ENCODE results near the gene CDK5R2. TPM values are rescaled to one million over a fixed set of nuclear protein-coding genes. Genes with fewer than 3 reads are reported as not detected.

Gene CDK5R2
- total RNA-seq, 8 experiments from 2014 or later: 0.13 to 4.6 (median 1.5) TPM

DNA sequence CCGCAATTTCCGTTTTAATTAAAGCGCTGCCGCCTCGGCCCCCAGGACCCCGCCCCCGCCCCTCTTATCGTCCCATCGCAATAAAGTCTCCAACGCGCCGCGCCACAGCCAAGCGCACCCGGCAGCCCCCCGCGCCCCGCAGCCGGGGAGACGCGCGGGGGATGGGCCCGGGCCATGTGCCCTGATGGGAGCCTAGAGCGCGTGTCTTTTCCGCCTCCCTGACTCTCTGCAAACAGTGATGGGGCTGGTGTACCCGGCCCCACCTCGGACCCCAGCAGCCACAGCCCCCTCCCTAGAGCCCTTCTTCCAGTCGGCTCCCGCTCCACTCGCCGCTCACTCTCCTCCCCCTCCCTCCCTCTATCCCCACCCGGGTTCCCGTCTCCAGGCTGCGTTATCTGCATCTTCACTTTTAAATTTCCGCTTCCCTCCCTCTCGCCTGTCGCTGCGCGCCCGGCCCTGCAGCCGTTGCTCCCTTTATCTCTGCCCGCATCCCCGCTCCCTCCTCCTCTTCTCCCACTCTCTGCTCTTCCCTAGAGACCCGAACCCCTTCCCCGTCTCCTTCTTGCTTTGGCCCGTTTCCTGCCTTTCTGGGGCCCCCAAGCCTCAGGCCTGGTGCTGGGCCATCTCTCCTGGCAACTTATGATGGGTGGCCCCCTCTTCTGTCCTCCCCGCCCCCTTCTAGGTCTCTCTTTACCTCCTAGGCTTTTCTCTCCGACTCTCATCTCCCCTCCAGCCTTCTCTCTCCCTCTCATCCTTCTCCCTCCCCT is 26.0 kb downstream of the CDK5R2 start:
- Histone ChIP-seq H3K27ac (no peak overlapping the region), H3K4me1 (replicated peaks in 1 of 2) (peaks cover 0 to 8% of the 10 kb centered on the region in 2 donors), H3K4me3 (peak overlapping the region in 2 of 5 donors; percentile 8 to 16)
- ATAC-seq (replicated peaks in 6 of 8): peak in 5 of 8 experiments; percentile 16 to 53 (median 19)
- WGBS, 10 experiments: 0% methylated on average over 1 of the region's 49 CpGs; no CpG with 5 or more reads in 9 of the 10 experiments
- in situ Hi-C loops (cut with MboI; ENCODE audit: low pct_unique_long_range_greater_than_20kb in 2 of 9, low sequenced_read_pairs in 9 of 9, unreplicated experiment in 9 of 9): no loop called here

DNA sequence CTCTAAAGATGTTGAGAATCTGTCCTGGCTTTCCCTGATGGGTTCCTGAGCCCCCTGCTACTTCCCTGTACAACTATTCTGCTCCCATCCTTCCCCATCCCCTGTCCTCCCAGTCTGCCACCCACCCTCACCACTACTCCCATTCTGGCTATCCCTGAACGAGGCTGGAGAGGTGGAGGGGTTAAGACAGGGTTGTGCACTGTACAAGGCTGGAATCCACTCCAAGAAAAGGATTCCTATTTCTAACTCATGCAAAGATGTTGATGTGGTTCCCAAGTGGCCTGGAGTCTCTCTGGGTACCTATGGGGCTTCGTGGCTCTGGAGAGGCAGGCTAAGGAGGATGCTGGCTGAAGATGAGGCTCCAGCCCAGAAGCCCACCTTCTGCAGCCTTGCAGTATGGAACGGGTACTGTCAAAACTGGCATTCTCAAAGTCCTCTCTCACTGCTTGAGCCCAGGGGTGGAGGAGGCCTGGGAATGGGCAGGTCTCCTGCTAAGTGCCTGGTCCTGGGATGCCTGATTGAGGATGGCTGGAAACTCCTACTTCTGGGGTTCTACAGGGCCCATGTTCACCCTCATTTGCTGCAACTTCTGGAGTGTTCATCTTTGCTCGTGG is 26.8 kb downstream of the CDK5R2 start:
- Histone ChIP-seq H3K4me3 (no peak overlapping the region), H3K4me1 (replicated peaks in 1 of 2) (peaks cover 0 to 8% of the 10 kb centered on the region in 2 donors), H3K27ac (no peak overlapping the region)
- 0 to 60% (median 24%) methylated on average over 1 to 4 of the region's 4 CpGs; no CpG with 5 or more reads in 4 of the 10 experiments for WGBS, 10 experiments
- in situ Hi-C loops (cut with MboI; ENCODE audit: low pct_unique_long_range_greater_than_20kb in 2 of 9, low sequenced_read_pairs in 9 of 9, unreplicated experiment in 9 of 9): no loop called here
- ATAC-seq (replicated peaks in 6 of 8): no peak

DNA sequence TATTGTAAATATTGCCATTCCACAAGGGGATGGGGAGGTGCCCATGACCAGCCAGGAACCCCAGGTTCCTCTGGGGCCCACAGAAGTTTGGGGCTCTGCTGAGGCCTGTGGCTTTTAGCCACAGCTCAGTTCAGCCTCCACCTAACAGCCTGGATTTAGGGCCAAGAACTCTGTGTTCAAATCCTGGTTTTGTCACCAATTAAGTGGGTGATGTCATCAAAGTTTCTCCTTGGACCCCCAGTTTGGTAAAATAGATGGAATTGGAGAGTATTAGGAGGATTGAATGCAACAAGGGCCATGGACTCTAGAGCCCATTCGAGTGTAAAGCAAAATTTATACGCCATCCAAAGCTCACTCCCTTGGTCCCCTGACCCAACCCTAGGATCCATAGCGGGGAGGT is 28.7 kb downstream of the CDK5R2 start:
- no peak for ATAC-seq (replicated peaks in 6 of 8)
- in situ Hi-C loops (cut with MboI; ENCODE audit: low pct_unique_long_range_greater_than_20kb in 2 of 9, low sequenced_read_pairs in 9 of 9, unreplicated experiment in 9 of 9): no loop called here
- Histone ChIP-seq H3K4me1 (replicated peaks in 1 of 2) (peaks cover 0 to 6% of the 10 kb centered on the region in 2 donors), H3K4me3 (no peak overlapping the region), H3K27ac (no peak overlapping the region)
- WGBS, 10 experiments: 0 to 44% (median 9%) methylated on average over 1 to 3 of the region's 3 CpGs; no CpG with 5 or more reads in 4 of the 10 experiments

DNA sequence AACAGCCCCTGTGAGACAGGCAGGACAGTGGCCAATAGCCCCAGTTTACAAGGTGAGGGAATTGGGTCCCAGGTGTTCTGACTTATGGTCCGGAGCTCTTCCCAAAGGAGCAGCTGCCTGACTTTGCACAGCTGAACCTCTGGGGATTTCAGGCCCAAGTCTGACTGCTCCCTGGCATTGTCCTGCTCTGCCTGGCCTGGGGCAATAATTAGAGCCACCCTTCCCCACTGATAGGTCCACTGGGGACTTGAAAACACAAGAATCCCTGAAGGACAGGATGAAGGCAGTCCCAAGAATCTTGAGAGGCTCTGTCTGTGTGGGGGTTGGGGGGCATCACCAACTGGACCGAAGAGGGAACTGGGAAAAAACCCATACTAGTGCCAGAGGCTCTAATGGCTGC is 29.2 kb downstream of the CDK5R2 start:
- no peak for ATAC-seq (replicated peaks in 6 of 8)
- in situ Hi-C loops (cut with MboI; ENCODE audit: low pct_unique_long_range_greater_than_20kb in 2 of 9, low sequenced_read_pairs in 9 of 9, unreplicated experiment in 9 of 9): no loop called here
- Histone ChIP-seq H3K4me1 (replicated peaks in 1 of 2) (peaks cover 0 to 7% of the 10 kb centered on the region in 2 donors), H3K4me3 (no peak overlapping the region), H3K27ac (no peak overlapping the region)
- WGBS, 10 experiments: 11 to 20% methylated on average over 1 of the region's 2 CpGs; no CpG with 5 or more reads in 8 of the 10 experiments

DNA sequence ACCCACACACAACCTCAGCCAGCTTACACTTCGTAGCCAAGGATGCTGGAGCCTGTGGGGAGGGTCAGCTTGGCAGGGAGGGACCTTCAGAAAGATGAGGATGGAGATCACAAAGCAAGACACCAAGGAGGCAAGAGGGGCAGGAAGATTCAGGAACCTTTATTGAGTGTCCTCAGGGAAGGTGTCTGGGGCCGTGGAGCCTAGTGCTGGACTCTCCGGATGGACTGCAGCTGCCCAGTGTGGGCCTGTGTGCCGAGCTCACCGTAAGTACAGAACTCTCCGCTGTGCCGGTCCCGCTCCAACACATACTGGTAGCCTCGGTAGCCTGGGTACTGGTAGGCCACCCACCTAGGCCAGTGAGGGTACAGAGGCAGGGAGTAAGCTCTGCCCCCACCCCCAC is 30.6 kb downstream of the CDK5R2 start:
- 0% methylated on average over 2 of the region's 9 CpGs; no CpG with 5 or more reads in 9 of the 10 experiments for WGBS, 10 experiments
- H3K4me3 ChIP-seq: no peak overlapping the region
- in situ Hi-C loops (cut with MboI; ENCODE audit: low pct_unique_long_range_greater_than_20kb in 2 of 9, low sequenced_read_pairs in 9 of 9, unreplicated experiment in 9 of 9): no loop called here
- peaks cover 3 to 8% of the 10 kb centered on the region in 2 donors for H3K4me1 ChIP-seq (replicated peaks in 1 of 2)
- no peak overlapping the region for H3K27ac ChIP-seq
- ATAC-seq (replicated peaks in 6 of 8): no peak

DNA sequence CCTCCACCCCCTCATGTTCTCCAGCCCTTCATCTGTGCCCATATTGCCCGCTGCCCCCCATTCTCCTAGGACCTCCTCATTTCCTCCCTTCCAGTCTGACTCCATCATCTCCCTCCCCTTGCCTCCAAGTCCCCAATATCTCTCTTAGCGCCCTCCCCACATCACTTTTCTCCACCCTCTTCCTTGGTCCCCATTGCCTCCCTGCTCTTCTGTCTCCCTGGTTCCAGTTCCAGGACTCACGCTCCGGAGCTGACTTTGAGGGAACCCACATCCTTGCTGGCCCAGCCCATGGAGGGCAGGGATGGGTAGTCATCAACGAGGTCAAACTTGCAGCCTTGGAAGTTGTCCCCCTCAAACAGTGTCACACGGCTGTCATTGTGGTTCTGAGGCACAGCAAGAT is 31.1 kb downstream of the CDK5R2 start:
- no peak for ATAC-seq (replicated peaks in 6 of 8)
- in situ Hi-C loops (cut with MboI; ENCODE audit: low pct_unique_long_range_greater_than_20kb in 2 of 9, low sequenced_read_pairs in 9 of 9, unreplicated experiment in 9 of 9): no loop called here
- Histone ChIP-seq H3K4me3 (no peak overlapping the region), H3K27ac (no peak overlapping the region), H3K4me1 (replicated peaks in 1 of 2) (peaks cover 3 to 8% of the 10 kb centered on the region in 2 donors)
- WGBS, 10 experiments: 0 to 50% (median 19%) methylated on average over 1 to 3 of the region's 6 CpGs; no CpG with 5 or more reads in 4 of the 10 experiments

DNA sequence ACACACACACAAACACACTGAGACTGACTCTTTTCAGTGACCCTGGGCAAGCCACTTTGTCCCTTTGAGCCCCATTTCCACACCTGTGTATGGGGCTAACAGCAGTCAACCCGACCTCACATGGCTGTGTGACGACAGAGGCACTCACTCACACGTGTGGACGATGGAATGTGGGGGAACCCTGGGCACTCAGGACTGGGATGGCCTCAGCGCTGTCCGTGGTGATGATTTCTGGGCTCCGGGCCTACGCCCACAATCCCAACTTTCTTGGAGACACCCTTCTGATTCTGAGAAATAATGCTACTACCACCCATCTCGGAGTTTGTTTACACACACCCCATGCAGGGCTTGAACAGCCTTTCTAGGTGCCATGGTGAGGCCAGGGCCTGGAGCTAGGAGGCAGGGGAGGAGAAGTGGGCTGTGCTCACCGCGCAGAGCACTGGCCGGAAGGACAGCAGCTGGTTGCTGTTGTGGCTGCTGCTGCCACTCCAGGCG is 32.3 kb downstream of the CDK5R2 start:
- in situ Hi-C loops (cut with MboI; ENCODE audit: low pct_unique_long_range_greater_than_20kb in 2 of 9, low sequenced_read_pairs in 9 of 9, unreplicated experiment in 9 of 9): no loop called here
- peak in 3 of 8 experiments; percentile 8 to 27 (median 19) for ATAC-seq (replicated peaks in 6 of 8)
- Histone ChIP-seq H3K4me3 (no peak overlapping the region), H3K4me1 (replicated peaks in 1 of 2) (peaks cover 3 to 8% of the 10 kb centered on the region in 2 donors), H3K27ac (no peak overlapping the region)
- WGBS, 10 experiments: 0 to 40% (median 4%) methylated on average over 1 to 7 of the region's 13 CpGs; no CpG with 5 or more reads in 2 of the 10 experiments

DNA sequence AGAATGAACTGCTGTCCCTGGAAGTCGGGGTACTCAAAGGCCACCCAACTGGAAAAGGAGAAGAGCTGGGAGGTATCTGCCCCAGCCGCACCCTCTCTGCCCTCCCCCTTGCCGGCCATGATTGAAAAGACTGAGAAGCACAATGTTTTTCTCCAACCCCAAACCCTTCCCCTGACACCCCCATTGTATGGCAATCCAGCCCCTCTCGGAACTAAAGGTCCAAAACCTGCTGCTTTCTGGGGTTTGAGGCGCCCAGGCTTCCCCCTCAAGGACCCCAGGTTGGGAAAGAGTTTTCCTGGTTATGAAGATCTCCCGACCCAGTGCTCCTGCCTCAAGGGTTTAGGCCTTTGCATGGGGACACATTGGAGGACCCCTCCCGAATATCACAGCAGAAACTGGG is 32.7 kb downstream of the CDK5R2 start:
- no peak overlapping the region for H3K27ac ChIP-seq
- 0 to 17% methylated on average over 1 to 2 of the region's 7 CpGs; no CpG with 5 or more reads in 8 of the 10 experiments for WGBS, 10 experiments

DNA sequence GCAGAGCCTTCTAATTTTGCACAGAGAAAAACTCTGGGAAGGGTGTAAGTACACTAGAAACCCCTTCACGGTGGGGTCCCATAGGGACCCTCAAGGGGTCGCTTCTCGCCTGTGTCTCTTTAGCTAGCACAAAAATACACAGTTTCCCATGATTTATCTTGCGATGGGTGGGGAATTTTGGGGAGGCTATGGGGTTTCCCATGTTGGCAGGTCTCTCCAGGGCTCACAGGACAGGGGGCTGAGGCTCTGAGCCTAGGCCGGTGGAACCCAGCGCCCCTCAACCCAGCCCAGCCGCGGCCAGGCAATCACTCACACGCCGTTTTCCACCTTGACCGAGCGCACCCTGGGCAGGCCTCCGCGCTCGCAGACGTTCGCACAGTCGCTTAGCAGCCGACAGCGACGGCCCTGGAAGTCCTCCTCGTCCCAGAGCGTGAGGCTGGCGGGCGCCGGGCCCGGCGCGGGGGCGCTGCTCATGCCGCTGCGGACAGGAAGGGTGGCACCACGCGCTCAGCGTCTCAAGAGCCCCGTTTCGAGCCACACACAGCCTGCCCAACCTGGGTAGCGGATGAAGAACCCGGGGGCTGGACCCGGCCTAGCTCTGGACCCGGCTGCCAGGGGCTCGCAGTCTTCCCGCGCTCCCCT is 33.4 kb downstream of the CDK5R2 start:
- Histone ChIP-seq H3K27ac (no peak overlapping the region), H3K4me3 (peak overlapping the region in 2 of 5 donors; percentile 2 to 24), H3K4me1 (replicated peaks in 1 of 2) (peaks cover 3 to 8% of the 10 kb centered on the region in 2 donors)
- ATAC-seq (replicated peaks in 6 of 8): peak in 6 of 8 experiments; percentile 1 to 46 (median 38)
- in situ Hi-C loops (cut with MboI; ENCODE audit: low pct_unique_long_range_greater_than_20kb in 2 of 9, low sequenced_read_pairs in 9 of 9, unreplicated experiment in 9 of 9): no loop called here
- 0 to 10% (median 2%) methylated on average over 2 to 14 of the region's 44 CpGs; no CpG with 5 or more reads in 5 of the 10 experiments for WGBS, 10 experiments

More for the DNA sequence above, 32.7 kb downstream of the CDK5R2 start:
- in situ Hi-C loops (cut with MboI; ENCODE audit: low pct_unique_long_range_greater_than_20kb in 2 of 9, low sequenced_read_pairs in 9 of 9, unreplicated experiment in 9 of 9): no loop called here
- ATAC-seq (replicated peaks in 6 of 8): no peak
- H3K4me3 ChIP-seq: no peak overlapping the region
- H3K4me1 ChIP-seq (replicated peaks in 1 of 2): peaks cover 3 to 8% of the 10 kb centered on the region in 2 donors

DNA sequence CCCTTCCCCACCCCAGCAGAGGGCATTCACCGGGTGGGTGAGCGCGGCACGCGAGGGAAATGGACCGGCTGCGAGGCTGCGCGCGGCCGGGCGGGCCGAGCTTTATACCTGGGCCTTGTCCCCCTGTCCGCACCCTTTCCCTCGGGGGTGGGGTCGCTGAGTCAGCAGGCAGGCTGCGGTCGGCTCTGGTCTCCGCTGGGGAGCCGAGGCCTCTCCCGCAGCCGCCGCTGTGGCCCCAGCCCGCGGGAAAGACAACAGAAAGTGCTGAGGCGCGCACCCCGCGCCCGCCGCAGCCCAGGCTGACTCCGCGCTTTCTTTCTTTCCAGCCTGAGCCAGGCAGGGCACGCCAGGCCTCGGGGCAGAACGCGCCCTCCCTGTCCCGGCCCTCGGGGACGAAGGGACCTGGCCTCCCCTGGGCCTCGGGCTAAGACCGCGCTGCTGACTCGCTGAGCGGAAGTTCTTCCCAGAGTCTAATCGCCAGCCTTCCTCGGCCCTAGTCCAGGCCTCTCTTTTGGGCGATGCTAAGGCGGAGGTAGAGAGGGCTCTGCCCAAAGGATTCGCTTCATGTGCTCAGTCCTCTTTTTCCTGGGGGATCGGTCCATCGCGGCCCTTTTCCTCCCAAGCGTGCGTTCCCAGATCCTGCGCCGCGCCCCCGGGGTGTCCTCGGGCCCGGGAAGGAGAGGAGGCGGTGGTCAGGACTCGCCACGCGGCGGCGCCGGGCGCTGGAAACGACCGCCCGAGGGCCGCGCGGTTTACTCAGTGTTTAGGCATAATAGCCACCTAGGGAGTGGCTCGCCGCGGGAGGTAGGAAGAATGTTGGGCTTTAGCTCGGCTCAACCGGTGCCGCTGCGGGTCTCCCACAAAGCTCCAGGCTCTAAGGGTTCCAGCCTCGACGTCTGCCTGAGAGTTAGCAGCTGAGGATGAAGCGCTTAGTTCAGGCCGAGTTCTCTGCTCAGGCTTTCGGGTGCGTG is 34.2 kb downstream of the CDK5R2 start, which contains the start of gene CRYBA2:
Gene CRYBA2, minus strand, starts transcription at position 78 of the 971 bp plus-strand sequence. CDS start 246 bp downstream, outside the sequence.
- ATAC-seq (replicated peaks in 6 of 8): peak; percentile 31 to 55 (median 41)
- Histone ChIP-seq H3K4me1 (replicated peaks in 1 of 2) (peaks cover 3 to 8% of the 10 kb centered on the region in 2 donors), H3K4me3 (peak within 1 kb of the TSS in 3 of 5 donors; percentile 2 to 24 (median 10)), H3K27ac (no peak within 1 kb of the TSS)
- in situ Hi-C loops (cut with MboI; ENCODE audit: low pct_unique_long_range_greater_than_20kb in 2 of 9, low sequenced_read_pairs in 9 of 9, unreplicated experiment in 9 of 9): no loop called here
- WGBS, 10 experiments: 0 to 20% (median 5%) methylated on average over 2 to 27 of the region's 88 CpGs; no CpG with 5 or more reads in 3 of the 10 experiments

DNA sequence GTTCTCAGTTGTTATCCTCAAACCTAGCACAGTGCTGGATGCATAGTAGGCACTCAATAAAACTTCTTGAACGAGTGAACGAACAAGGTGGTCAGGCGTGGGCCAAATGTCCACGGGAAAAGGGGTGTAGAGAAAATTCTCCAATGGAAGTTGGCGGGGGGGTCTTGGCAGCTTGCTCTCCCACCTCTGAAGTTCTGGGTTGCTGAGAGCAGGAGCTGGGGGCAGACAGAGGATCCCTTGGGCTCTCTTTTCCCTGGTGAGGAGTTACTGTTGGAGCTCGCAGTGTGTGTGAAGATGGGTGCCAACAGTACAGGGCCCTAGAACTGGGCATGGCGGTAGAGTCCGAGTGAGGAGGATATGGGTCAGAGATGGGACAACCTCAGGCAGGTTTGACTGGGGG is 36.1 kb downstream of the CDK5R2 start:
- peaks cover 3 to 8% of the 10 kb centered on the region in 2 donors for H3K4me1 ChIP-seq (replicated peaks in 1 of 2)
- no peak overlapping the region for H3K27ac ChIP-seq
- in situ Hi-C loops (cut with MboI; ENCODE audit: low pct_unique_long_range_greater_than_20kb in 2 of 9, low sequenced_read_pairs in 9 of 9, unreplicated experiment in 9 of 9): no loop called here
- H3K4me3 ChIP-seq: no peak overlapping the region
- WGBS, 10 experiments: 0 to 47% (median 14%) methylated on average over 1 to 8 of the region's 8 CpGs; no CpG with 5 or more reads in 3 of the 10 experiments
- ATAC-seq (replicated peaks in 6 of 8): no peak

Data from motor neuron (in vitro differentiated cells).